Measurements from ENCODE around the gene UFD1.

DNA sequence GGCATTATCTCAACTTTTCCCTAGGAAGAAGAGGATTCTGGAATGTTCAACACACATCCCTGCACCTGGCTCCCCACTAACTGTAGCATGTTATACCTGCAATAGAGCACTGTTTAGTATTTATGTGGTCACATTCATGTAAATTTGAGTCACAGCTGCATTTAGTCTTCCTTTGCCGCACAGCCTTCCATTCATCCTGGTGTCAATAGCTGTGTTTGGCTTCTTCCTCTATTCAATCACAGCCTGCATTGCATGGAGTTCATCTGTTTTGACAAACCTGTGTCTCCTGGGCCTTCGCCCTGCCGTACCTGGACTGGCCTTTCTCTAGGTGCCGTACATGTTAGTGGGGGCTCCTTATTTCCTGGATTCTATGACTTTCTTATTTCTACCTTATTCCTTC, 27.4 kb downstream of the UFD1 start:
- TF ChIP-seq, protein P1, sequence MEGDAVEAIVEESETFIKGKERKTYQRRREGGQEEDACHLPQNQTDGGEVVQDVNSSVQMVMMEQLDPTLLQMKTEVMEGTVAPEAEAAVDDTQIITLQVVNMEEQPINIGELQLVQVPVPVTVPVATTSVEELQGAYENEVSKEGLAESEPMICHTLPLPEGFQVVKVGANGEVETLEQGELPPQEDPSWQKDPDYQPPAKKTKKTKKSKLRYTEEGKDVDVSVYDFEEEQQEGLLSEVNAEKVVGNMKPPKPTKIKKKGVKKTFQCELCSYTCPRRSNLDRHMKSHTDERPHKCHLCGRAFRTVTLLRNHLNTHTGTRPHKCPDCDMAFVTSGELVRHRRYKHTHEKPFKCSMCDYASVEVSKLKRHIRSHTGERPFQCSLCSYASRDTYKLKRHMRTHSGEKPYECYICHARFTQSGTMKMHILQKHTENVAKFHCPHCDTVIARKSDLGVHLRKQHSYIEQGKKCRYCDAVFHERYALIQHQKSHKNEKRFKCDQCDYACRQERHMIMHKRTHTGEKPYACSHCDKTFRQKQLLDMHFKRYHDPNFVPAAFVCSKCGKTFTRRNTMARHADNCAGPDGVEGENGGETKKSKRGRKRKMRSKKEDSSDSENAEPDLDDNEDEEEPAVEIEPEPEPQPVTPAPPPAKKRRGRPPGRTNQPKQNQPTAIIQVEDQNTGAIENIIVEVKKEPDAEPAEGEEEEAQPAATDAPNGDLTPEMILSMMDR (IDR thresholded peaks at IDR 0.05): no peak
- TF ChIP-seq ZFX (IDR thresholded peaks at IDR 0.05; ENCODE audit: borderline replicate concordance): no peak

Data from 22Rv1 (cell line).